GM21619 (cell line): ENCODE measurements around the gene SLC25A6.
"Not testable (repeated sequence)": the region's sequence is repeated elsewhere in the genome, so short reads cannot be mapped to it uniquely, and the experiment has no call there.

Source experiments
- ATAC-seq: cut with Tn5 transposase; IDR thresholded peaks from one replicate; pipeline ENCODE4 v1.9.1; 2021; ENCODE audit not compliant: unreplicated experiment

Gene SLC25A6

DNA sequence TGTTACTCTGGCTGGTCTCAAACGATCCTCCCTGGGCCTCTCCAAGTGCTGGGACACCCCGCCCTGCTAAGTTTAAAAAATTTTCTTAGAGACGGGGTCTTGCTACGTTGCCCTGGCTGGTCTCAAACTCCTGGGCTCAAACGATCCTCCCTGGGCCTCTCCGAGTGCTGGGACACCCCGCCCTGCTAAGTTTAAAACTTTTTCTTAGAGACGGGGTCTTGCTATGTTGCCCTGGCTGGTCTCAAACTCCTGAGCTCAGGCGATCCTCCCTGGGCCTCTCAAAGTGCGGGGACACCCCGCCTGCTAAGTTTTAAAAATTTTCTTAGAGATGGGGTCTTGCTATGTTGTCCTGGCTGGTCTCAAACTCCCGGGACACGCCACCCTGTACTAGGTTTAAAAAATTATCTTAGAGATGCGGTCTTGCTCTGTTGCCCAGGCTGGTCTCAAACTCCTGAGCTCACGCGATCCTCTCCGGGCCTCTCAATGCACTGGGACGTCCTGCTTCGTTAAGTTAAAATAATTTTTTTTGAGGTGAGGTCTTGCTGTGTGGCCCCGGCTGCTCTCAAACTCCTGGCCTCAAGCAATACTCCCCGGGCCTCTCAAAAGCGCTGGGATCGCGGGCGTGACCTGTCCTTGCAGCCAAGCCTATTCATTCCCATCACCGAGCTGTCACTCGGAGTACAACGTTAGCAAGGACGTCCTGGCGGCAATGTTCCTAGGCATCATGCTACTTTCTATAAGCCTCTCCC is 1.1 kb downstream of the SLC25A6 start:
- no peak for ATAC-seq

DNA sequence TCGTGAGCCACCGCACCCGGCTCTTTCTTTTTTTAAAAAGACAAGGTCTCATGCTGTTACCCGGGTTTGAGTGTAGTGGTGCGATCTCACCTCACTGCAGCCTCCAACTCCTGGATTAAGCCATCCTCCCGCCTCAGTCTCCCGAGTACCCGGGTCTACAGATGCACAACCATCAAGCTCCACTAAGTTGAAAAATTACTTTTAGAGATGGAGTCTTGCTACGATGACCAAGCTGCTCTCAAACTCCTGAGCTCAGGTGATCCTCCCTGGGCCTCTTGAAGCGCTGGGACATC is 2.0 kb downstream of the SLC25A6 start:
- no peak for ATAC-seq

DNA sequence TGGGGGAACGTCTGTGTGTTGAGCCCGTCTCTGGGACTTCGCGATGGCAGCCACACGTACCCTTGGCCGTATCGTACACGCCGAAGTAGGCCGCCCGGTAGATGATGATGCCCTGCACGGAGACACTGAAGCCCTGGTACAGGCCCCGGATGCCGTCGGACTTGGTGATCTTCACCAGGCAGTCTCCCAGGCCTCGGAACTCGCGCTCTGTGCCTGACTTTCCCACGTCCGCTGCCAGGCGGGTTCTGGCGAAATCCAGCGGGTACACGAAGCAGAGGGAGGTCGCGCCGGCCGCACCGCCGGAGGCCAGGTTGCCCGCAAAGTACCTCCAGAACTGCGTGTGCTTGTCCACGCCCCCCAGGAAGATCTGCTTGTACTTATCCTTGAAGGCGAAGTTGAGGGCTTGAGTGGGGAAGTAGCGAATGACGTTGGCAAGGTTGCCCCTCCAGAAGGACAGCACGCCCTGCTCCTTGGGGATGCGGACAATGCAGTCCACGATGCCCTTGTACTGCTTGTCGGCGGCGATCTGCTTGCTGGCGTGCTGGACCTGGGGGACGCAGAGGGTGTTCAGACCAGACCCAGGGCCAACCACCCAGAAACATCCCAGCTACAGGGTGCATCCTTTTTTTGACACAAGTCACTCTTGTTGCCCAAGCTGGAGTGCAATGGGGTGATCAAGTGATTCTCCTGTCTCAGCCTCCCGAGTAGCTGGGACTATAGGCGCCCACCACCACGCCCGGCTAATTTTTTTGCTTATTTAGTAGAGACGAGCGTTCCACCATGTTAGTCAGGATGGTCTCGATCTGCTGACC is 2.5 kb downstream of the SLC25A6 start:
- ATAC-seq: no peak

DNA sequence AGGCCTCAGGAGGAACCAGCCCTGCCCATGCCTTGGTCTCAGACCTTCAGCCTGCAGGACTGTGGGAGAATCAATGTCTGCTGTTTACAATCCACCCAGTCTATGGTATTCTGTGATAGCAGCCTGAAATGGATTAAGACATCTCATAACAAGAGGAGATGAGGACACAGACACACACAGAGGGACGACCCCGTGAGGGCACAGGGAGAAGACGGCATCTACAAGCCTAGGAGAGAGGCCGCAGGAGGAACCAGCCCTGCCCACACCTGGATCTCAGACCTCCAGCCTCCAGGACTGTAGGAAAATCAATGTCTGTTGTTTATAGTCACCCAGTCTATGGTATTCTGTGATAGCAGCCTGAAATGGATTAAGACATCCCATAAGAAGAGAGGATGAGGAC is 3.3 kb downstream of the SLC25A6 start:
- no peak for ATAC-seq

DNA sequence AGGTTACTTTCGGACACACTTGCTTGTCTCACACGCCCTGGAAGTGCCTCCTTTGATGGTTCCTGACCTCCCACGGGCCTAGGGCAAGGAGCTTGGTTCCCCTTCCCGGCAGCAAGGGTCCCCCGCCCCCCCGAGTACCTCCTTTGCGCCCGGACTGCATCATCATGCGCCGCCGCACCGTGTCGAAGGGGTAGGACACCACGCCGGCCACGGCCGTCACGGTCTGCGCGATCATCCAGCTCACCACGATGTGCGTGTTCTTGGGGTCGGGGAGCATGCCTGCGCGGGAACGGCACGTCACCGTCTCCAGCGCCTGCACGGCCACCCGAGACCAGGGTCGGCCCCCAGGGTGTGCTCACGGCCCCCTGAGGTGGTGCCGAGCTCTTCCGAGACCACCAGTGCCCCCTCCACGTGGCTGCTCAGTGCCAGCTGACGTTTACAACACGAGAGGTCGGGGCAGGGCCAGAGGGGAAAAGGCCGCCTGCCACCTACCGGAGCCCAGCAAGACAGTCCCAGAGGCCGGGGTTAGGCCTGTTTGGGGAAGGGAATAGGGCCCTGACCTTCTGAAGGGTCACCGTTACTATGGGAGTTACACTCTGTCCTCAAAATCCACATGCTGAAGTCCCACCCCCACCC is 4.7 kb downstream of the SLC25A6 start:
- no peak for ATAC-seq

DNA sequence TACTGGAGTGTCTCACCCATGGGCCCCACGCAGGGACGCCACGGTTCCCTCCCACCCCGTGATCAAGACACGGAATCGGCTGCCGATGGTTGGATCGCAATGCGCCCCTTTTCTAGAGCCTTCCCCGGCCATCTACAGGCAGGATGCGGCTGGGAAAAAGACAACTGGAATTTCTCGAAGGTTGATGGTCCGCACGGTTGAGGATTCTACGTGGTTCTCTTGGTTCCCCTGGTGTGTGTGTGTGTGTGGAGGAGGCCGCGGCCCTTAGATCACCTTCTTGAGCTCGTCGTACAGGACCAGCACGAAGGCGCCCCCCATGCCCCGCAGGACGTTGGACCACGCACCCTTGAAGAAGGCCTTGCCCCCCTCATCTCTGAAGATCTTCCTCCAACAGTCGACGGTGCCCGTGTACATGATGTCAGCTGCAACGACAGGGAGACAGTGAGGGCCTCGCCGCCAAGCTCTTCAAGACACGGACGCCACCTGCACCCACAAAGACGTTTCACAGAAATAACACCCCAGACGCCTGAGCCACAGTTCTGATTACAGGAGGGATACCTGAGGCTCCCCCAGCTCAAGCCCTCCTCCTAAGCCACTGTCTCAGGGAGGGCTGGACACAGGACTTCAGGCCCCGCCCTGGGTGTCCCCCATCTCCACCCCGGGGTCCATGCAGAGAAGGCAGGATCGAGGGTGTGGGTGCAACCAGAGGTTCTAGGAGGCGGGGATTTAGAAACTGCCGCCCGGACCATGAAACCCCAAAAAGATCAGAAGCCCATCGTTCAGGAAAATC is 5.4 kb downstream of the SLC25A6 start:
- ATAC-seq: no peak

DNA sequence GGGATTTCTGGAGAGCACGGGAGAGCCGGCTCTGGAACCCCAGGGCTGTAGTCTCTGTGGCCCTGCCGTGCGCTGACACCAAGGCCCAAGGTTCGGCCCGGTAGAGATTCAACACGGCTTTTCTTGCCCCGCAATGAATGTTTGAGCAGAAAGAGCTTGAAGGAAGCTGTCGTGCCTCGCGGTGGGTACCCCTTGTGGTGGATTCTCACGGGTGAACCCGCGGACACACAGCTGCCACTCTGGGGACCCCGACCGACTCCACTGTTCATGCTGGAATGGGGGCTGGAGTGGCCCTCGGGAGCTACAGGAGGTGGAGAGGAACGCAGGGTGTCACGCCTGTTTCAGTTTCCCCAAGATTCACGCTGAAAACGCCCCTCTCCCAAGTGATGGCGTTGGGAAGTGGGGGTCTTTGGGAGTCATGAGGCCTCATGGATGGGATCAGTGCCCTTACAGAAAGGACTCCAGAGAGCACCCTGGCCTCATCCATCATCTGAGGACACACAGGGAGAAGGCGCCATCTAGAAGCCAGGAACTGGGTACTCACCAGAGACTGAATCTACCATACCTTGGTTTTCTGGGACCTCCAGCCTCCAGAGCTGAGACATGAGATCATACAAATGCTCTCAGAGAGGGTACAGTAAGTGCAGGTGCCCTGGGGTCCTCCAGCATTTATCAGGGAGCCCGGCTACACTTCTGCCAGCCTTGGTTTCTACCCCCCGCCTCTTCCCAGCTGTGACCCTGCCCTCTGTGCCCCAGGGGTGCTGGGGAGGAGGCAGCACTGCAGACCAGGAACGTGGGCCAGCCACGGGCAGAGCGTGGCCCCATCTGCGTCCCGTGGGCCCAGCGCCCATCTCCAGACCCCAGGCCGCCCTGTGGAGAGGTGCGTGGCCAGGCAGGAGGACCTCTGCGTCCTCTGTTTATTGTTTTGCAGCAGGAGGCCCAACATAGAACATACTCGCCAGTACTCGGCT is 6.4 kb downstream of the SLC25A6 start:
- ATAC-seq: no peak

DNA sequence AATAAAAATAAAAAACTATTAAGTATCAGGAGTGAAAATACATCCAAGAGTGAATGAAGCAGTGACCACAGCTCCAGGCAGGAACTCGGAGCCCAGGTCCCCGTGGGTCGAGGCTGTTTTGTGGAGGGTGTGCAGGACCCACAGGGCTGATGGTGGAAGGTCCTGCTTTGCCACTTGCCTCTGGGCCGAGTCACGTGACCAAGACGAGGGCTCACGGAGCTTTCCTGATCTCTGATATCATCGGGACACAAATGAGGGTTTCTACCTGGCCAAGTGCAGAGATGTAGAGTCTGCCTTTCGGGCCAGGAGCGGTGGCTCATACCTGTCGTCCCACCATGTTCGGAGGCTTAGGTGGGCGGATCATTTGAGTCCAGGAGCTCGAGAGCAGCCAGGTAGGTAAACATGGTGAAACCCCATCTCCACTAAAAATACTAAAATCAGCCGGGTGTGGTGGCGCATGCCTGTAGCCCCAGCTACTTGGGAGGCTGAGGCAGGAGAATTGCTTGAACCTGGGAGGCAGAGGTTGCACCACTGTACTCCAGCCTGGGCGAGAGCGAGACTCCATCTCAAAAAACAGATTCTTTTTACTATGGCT is 7.2 kb downstream of the SLC25A6 start:
- no peak for ATAC-seq

DNA sequence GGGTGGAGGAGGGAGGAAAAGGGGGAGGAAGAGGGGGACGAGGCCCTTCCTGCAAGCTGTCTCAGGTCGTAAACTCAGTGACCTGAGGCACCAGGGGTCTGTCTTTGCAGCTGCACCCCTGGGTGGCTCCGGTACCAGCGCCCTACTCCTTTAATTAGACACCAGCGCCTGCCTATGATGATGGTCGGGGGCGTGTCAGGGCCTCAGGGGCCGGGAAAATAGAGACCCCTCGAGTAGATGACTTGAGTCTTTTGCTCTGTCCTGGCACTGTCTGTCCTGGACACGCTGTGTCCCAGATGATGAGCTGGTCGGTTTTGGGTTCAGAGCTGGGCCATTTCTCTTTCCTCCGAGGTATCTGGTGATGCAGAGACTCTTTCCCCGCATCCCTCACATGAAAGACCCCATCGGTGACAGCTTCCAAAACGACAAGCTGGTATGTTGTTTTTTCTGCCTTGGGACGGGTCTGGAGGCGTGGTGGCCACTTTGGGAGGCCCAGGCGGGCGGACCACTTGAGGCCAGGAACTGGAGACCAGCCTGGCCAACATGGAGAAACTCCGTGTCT is 11.2 kb downstream of the SLC25A6 start:
- ATAC-seq: no peak

DNA sequence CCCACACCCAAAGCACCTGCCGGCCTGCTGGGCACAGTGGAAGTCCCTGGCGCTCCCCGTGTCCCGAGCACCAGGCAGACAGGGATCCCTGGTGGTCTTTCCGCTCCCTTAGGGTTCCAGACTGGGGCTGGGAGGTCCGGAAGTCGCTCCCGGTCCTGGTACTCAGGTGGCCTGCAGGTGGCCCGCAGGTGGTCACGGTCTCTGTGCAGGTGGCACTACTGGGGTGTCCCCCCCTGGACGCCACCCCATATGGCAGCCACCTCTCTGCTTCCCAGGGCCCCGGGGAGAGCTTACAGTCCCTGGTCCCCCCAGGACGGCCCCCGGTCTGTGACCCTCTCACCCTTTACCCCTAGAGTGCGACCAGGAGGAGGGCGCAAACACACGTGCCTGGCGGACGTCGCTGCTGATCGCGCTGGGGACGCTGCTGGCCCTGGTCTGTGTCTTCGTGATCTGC is 13.6 kb downstream of the SLC25A6 start:
- no peak for ATAC-seq

DNA sequence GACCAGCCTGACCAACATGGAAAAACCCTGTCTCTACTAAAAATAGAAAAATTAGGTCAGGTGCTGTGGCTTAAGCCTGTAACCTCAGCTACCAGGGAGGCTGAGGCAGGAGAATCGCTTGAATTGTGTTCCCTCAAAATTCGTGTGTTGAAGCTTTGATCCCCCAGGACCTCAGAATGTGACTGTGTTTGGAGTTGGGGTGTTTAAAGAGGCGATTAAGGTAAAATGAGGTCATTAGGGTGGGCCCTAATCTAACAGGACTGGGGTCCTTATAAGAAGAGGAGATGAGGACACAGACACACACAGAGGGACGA is 23.6 kb downstream of the SLC25A6 start:
- ATAC-seq: no peak

DNA sequence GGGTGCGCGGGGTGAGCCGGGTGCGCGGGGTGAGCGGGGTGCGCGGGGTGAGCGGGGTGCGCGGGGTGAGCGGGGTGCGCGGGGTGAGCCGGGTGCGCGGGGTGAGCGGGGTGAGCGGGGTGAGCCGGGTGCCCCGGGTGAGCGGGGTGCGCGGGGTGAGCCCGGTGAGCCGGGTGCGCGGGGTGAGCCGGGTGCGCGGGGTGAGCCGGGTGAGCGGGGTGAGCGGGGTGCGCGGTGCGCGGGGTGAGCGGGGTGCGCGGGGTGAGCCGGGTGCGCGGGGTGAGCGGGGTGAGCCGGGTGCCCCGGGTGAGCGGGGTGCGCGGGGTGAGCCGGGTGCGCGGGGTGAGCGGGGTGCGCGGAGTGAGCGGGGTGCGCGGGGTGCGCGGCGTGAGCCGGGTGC is 25.6 kb downstream of the SLC25A6 start:
- ATAC-seq: not testable (repeated sequence)

DNA sequence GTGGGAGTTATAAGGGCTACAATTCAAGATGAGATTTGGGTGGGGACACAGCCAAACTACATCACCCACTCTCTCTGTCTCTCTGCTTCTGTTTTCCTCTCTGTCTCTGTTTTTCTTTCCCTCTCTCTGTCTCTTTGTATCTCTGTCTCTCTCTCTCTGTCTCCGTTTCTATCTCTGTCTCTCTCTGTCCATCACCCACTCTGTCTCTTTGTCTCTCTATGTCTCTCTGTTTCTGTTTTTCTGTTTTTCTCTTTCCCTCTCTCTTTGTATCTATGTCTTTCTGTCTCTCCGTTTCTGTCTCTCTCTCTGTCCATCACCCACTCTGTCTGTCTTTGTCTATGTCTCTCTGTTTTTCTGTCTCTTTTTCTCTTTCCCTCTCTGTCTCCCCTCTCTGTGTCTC is 30.0 kb downstream of the SLC25A6 start:
- no peak for ATAC-seq

DNA sequence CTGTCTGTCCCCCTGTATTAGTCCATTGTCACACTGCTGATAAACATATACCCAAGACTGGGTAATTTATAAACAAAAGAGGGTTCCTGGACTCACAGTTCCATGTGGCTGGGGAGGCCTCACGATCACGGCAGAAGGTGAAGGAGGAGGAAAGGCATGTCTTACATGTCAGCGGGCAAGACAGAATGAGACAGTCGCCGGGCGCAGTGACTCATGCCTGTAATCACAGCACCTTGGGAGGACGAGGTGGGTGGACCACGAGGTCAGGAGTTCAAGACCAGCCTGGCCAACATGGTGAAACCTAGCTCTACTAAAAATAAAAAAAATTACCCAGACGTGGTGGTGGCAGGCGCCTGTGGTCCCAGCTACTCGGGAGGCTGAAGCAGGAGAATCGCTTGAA is 30.6 kb downstream of the SLC25A6 start:
- ATAC-seq: no peak

DNA sequence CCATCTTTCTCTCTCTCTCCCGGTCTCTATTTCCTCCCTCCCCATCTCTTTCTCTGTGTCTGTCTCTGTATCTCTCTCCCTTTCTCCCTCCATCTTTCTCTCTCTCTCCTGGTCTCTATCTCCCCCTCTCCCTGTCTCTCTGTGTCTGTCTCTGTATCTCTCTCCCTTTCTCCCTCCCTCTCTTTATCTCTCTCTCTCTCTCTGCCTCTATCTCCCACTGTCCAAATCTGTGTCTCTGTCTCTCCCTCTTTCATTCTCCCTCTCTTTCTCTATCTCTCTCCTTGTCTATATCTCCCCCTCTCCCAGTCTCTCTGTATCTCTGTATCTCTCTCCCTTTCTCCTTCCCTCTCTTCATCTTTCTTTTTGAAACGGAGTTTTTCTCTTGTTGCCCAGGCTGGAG is 31.7 kb downstream of the SLC25A6 start:
- no peak for ATAC-seq

DNA sequence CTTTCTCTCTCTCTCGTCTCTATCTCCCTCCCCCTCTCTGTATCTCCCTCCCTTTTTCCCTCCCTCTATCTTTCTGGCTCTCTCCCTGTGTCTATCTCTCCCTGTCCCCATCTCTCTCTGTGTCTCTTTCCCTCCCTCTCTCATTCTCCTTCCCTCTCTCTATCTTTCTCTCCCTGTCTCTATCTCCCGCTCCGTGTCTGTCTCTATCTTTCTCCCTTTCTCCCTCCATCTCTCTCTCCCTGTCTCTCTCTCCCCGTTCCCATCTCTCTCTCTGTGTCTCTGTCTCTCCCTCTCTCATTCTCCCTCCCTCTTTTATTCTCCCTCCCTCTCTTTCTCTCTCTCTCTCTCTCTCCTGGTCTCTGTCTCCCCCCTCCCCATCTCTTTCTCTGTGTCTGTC is 32.4 kb downstream of the SLC25A6 start:
- ATAC-seq: no peak

DNA sequence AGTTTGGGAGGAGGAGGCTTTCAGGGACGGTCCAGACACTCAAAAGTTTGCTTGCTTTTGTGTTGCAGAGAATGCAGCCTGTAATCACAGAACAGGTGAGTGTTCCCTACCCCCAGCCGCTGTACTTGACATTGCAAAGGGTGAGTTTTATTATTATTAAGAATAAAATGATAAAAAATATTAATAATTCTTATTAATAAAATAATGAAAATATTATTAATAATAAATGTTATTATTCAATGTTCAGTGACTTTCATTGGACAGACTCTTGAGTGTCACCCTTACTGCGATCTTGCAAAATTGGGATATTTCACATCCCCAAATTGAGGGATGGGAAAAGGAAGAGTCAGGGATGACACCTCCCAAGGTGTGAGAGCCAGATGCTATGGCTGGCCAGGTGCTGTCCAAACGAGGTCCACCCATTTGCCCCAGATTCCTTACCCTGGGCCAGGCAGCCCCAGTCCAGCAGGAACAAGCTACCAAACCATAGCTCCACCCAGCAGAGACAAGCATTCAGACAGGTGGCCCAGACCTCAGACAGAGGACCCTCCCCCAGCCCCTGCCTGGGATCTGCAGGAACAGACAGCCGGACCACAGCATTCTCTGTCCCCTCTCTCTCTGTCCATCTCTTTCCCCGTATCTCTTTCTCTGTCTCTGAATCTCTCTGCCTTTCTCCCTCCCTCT is 33.0 kb downstream of the SLC25A6 start:
- ATAC-seq: no peak

DNA sequence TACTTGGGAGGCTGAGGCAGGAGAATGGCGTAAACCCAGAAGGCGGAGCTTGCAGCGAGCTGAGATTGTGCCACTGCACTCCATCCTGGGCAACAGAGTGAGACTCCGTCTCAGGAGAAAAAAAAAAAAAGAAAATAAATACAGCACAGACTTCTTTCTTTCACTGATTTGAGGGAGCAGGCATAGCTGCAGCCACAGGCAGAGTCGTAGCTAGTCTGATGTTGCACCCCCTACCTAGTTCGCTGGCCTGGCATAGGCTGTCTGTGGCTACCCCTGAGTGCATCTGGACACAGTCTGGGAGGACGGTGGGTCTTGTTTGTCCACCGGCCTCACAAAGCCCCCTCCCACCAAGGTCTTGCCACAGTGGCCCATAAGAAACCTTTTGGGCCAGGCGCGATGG is 33.9 kb downstream of the SLC25A6 start:
- no peak for ATAC-seq
